ENCODE results near the gene SLC9A9. TPM values are rescaled to one million over a fixed set of nuclear protein-coding genes. Genes with fewer than 3 reads are reported as not detected.

SLC9A9 gene
- total RNA-seq, 1 experiment from 2014 or later: not detected

DNA sequence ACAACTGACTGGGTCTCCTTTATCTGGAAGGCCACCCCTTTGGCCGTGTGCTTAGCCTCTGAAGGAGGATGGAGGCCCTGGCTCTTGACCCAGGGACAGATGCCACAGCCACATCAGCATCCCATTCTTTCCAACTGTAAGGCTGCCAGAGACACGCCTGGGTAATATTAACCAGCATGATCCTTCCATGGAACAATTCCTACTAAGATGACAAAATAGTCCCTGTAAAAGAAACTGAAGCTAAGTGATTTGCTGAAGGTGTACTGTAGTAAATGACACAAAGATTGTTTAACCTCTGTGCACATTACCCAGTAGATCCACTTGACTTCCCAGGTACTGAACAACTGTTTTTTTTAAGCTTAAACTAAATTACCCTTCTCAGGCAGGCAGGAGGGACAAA lies 352.7 kb downstream of the SLC9A9 start:
- no peaks in the 10 kb centered on the region for H3K4me1 ChIP-seq
- intact Hi-C loops (cut with micrococcal nuclease; ENCODE audit: unreplicated experiment): no loop called here
- CTCF ChIA-PET: no interaction called here

DNA sequence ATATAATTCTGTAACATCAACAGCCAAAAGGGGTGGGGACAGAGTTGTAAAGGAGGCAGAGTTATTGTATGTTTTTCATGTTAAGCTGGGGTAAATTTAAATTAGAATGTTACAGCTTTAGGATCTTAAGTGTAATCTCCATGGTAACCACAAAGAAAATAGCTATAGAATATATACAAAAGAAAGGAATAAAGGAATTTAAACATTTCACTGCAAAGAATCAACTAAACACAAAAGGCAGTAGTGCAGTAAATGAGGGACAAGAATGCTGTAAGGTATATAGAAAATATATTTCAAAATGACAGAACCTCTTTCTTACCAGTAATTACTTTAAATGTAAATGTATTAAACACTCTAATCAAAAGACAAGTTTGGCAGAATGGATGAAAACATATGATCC lies 361.7 kb downstream of the SLC9A9 start:
- Histone ChIP-seq H3K36me3 (ENCODE audit: control insufficient read depth, insufficient read depth, low read length) (no peaks in the 10 kb centered on the region), H3K27me3 (replicated peaks; ENCODE audit: control insufficient read depth, insufficient read depth, low read length) (no peaks in the 10 kb centered on the region), H3K4me3 (ENCODE audit: low read depth, low read length) (no peak overlapping the region), H3K9me3 (no peaks in the 10 kb centered on the region), H3K4me1 (no peaks in the 10 kb centered on the region)
- BruUV-seq (replicated peaks): no TSS peak
- Mint-ChIP-seq H3K36me3 (ENCODE audit: insufficient read depth, unreplicated experiment) (no peaks in the 10 kb centered on the region), H3K4me1 (ENCODE audit: low read depth, unreplicated experiment) (no peaks in the 10 kb centered on the region), H3K27ac (ENCODE audit: unreplicated experiment) (no peak overlapping the region), H3K4me3 (ENCODE audit: unreplicated experiment) (no peak overlapping the region), H3K9me3 (ENCODE audit: unreplicated experiment) (no peaks in the 10 kb centered on the region), H3K27me3 (ENCODE audit: insufficient read depth, unreplicated experiment) (peaks cover 5% of the 10 kb centered on the region)
- ChIA-PET POLR2A (no interaction called here), CTCF (no interaction called here)
- TF ChIP-seq, protein P1, sequence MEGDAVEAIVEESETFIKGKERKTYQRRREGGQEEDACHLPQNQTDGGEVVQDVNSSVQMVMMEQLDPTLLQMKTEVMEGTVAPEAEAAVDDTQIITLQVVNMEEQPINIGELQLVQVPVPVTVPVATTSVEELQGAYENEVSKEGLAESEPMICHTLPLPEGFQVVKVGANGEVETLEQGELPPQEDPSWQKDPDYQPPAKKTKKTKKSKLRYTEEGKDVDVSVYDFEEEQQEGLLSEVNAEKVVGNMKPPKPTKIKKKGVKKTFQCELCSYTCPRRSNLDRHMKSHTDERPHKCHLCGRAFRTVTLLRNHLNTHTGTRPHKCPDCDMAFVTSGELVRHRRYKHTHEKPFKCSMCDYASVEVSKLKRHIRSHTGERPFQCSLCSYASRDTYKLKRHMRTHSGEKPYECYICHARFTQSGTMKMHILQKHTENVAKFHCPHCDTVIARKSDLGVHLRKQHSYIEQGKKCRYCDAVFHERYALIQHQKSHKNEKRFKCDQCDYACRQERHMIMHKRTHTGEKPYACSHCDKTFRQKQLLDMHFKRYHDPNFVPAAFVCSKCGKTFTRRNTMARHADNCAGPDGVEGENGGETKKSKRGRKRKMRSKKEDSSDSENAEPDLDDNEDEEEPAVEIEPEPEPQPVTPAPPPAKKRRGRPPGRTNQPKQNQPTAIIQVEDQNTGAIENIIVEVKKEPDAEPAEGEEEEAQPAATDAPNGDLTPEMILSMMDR (IDR thresholded peaks at IDR 0.05; ENCODE audit: insufficient read depth in 1 of 2, low read depth in 1 of 2, low read length in 1 of 2, severe bottlenecking in 1 of 2, unreplicated experiment in 1 of 2): no peak
- no peak for DNase-seq
- intact Hi-C loops (cut with micrococcal nuclease; ENCODE audit: unreplicated experiment): no loop called here

More for the DNA sequence above, 352.7 kb downstream of the SLC9A9 start:
- Mint-ChIP-seq H3K36me3 (ENCODE audit: insufficient read depth, unreplicated experiment) (no peaks in the 10 kb centered on the region), H3K9me3 (ENCODE audit: unreplicated experiment) (no peaks in the 10 kb centered on the region), H3K27me3 (ENCODE audit: insufficient read depth, unreplicated experiment) (peaks cover 4% of the 10 kb centered on the region), H3K27ac (ENCODE audit: unreplicated experiment) (no peak overlapping the region), H3K4me3 (ENCODE audit: unreplicated experiment) (no peak overlapping the region), H3K4me1 (ENCODE audit: low read depth, unreplicated experiment) (no peaks in the 10 kb centered on the region)
- BruUV-seq (replicated peaks): no TSS peak
- H3K4me3 ChIP-seq (ENCODE audit: low read depth, low read length): no peak overlapping the region
- H3K9me3 ChIP-seq: no peaks in the 10 kb centered on the region
- H3K36me3 ChIP-seq (ENCODE audit: control insufficient read depth, insufficient read depth, low read length): no peaks in the 10 kb centered on the region
- H3K27me3 ChIP-seq (replicated peaks; ENCODE audit: control insufficient read depth, insufficient read depth, low read length): no peaks in the 10 kb centered on the region
- POLR2A ChIA-PET: no interaction called here
- DNase-seq: no peak
- TF ChIP-seq, protein P1 (IDR thresholded peaks at IDR 0.05; ENCODE audit: insufficient read depth in 1 of 2, low read depth in 1 of 2, low read length in 1 of 2, severe bottlenecking in 1 of 2, unreplicated experiment in 1 of 2): no peak

DNA sequence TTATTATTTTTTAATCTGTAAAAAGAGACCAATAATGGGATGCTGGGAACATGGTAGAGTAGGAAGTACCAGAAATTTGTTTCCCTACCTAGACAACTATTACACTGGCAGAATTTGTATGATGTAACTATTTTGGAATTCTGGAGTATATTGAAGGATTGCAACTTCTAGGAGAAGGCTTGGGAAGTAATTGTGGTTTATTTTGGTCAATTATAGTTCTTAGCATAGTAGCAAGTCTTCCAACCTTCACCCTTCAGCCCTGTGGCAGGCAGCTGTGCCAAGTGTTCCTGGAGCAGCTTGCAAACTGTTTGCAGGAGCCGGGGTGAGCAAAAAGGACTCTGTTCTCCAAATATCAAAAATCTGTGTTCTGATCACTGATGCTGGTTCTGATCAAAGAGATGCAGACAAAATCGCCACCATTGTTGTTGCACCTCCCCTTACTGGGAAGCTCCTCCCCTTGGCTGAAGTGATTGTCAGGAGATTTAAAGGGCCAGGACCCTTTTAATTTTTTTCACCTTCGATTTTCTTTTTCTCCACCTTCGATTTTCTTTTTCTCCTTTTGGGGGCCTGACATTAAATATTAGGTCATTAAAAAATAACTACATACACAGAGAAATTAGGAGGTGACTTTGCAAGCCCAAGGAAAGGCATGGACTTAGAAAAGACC lies 363.3 kb downstream of the SLC9A9 start:
- POLR2A ChIA-PET: no interaction called here
- Histone ChIP-seq H3K9me3 (no peaks in the 10 kb centered on the region), H3K27me3 (replicated peaks; ENCODE audit: control insufficient read depth, insufficient read depth, low read length) (no peaks in the 10 kb centered on the region), H3K4me3 (ENCODE audit: low read depth, low read length) (no peak overlapping the region), H3K4me1 (no peaks in the 10 kb centered on the region), H3K36me3 (ENCODE audit: control insufficient read depth, insufficient read depth, low read length) (no peaks in the 10 kb centered on the region)
- TF ChIP-seq, protein P1 (IDR thresholded peaks at IDR 0.05; ENCODE audit: insufficient read depth in 1 of 2, low read depth in 1 of 2, low read length in 1 of 2, severe bottlenecking in 1 of 2, unreplicated experiment in 1 of 2): no peak
- no peaks in the 10 kb centered on the region for H3K9me3 Mint-ChIP-seq (ENCODE audit: unreplicated experiment)
- BruUV-seq (replicated peaks): no TSS peak
- H3K36me3 Mint-ChIP-seq (ENCODE audit: insufficient read depth, unreplicated experiment): no peaks in the 10 kb centered on the region
- no peak for DNase-seq
- peaks cover 5% of the 10 kb centered on the region for H3K27me3 Mint-ChIP-seq (ENCODE audit: insufficient read depth, unreplicated experiment)
- no peaks in the 10 kb centered on the region for H3K4me1 Mint-ChIP-seq (ENCODE audit: low read depth, unreplicated experiment)
- intact Hi-C loops (cut with micrococcal nuclease; ENCODE audit: unreplicated experiment): no loop called here
- CTCF ChIA-PET: no interaction called here
- H3K4me3 Mint-ChIP-seq (ENCODE audit: unreplicated experiment): no peak overlapping the region
- no peak overlapping the region for H3K27ac Mint-ChIP-seq (ENCODE audit: unreplicated experiment)
